ENCODE data around the gene ROR1.

GRCh38 chr1:64166629-64167028 is 392.8 kb downstream of the ROR1 start:
- no peak for TF ChIP-seq CTCF (IDR thresholded peaks at IDR 0.05)
- TF ChIP-seq POLR2A (IDR thresholded peaks at IDR 0.05) = no peak

Measured in right lobe of liver (tissue), 4 donors.